DMS79 (cell line): ENCODE results near the gene SRPK2.

Experiments
- DNase-seq: peaks from one replicate; lab custom pipeline; 2025; lab: John Stamatoyannopoulos, UW

The SRPK2 gene

DNA sequence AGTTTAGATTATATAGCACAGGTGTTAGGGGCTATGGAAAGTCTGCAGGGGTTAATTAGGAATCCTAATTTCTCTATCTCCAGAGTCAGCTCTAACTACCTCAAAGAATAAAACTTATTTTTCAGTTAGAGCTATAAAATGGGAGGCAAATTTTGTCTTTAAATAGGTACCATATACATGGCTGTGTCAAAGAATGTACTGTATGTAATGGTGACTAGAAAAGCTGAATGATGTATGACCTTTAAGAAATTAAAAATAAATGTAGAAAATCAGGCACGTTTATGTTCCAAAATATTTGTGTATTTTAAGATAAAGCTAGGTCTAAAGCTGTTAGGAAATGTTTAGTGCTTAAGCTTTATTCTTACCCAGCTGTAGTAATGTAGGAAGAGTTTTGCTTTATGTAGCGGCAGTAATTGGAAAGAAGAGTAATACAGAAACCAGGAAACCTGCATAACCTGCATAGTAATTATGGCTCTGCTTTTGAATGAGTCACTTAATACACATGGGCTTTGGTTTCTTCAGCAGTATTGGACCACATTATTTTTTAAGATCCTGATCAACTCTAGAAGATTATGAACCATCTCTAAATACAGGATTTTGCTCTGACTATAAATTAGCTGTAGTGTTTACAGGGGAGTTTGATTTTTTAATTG is 289.7 kb downstream of the SRPK2 start:
- DNase-seq, result no peak

DNA sequence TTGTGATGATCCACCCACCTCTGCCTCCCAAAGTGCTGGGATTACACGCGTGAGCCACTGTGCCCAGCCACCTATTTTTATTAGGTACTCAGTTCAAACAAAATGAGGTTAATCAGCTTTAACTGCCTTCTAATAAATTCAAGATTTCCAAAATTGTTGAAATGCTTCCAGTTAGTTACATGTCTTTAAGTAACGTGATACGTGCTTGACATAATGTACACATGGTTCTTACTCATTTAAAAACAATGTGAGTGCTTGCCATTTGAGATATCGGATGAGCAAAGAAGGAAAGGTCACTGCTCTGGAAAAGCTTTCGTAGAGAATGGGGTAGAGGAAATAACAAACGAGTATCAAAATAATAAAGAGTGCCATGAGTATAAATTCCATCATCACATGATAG is 291.1 kb downstream of the SRPK2 start:
- no peak for DNase-seq

- no peak for DNase-seq
Measured at GRCh38 chr7:105096306-105096705, 292.4 kb downstream of the SRPK2 start.

DNA sequence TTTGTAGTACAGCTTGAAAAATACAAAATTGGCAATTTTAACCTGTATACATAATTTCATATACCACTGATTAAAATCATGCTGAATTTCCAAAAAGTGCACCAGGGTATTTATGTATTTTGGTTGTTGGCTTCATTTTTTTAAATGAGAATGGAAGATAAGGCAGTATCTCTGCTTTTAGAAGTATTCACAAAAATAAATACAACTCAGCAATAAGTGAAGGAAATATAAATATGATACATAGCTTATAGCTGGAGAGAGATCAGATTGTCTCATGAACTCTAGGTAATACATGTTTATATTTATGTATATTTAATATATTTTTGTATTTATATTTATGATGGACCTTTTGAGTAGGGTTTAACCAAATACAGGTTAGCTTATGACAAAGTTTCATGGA is 293.8 kb downstream of the SRPK2 start:
- no peak for DNase-seq

GRCh38 chr7:105088456-105088855 is 300.3 kb downstream of the SRPK2 start:
- no peak for DNase-seq

- no peak for DNase-seq
Measured at GRCh38 chr7:105087981-105088380, 300.7 kb downstream of the SRPK2 start.

- no peak for DNase-seq
Measured at GRCh38 chr7:105086850-105087249, 301.9 kb downstream of the SRPK2 start.

- DNase-seq, result no peak
Measured at GRCh38 chr7:105084581-105084980, 304.1 kb downstream of the SRPK2 start.

GRCh38 chr7:105079348-105079747 is 309.4 kb downstream of the SRPK2 start:
- no peak for DNase-seq

- no peak for DNase-seq
Measured at GRCh38 chr7:105073143-105073542, 315.6 kb downstream of the SRPK2 start.

GRCh38 chr7:105068886-105069285 is 319.8 kb downstream of the SRPK2 start:
- no peak for DNase-seq

- no peak for DNase-seq
Measured at GRCh38 chr7:105067691-105068090, 321.0 kb downstream of the SRPK2 start.
